K562 (cell line): ENCODE data around the gene HSPA5. TPM values are rescaled to one million over a fixed set of nuclear protein-coding genes. Genes with fewer than 3 reads are reported as not detected.

ENCODE experiments used
- CBFA2T2 ChIP-seq: fragments of 450-650 bp; conservative IDR thresholded peaks from 2 replicates; pipeline ENCODE4 v1.6.1; 2017; ENCODE audit warnings: mild to moderate bottlenecking
- DDX20 ChIP-seq: fragments of 450-650 bp; IDR thresholded peaks from 2 replicates; pipeline ENCODE4 v1.6.1; 2016; ENCODE audit warnings: missing genetic modification characterization, low read depth, mild to moderate bottlenecking, missing compliant biosample characterization, moderate library complexity
- DMBX1 ChIP-seq: fragments of 250-450 bp; sonication (Bioruptor Pico); IDR thresholded peaks from 2 replicates; pipeline ENCODE4 v1.8.0; 2022; ENCODE audit warnings: inconsistent platforms, mild to moderate bottlenecking, moderate library complexity, borderline replicate concordance
- GATAD2B ChIP-seq: fragments of 450-650 bp; IDR thresholded peaks from 2 replicates; pipeline ENCODE4 v1.6.1; 2017; ENCODE audit warnings: mild to moderate bottlenecking, borderline replicate concordance
- GTF3C2 ChIP-seq: IDR thresholded peaks from 3 replicates; pipeline ENCODE4 v1.6.1; 2011; ENCODE audit warnings: borderline replicate concordance, mild to moderate bottlenecking, moderate library complexity; ENCODE audit not compliant: insufficient read length; ENCODE audit errors: extremely low read depth
- HMGN3 ChIP-seq: IDR thresholded peaks from 2 replicates; pipeline ENCODE4 v1.6.1; 2011; ENCODE audit warnings: borderline replicate concordance, low read depth, mild to moderate bottlenecking, mixed read lengths, low read length; ENCODE audit not compliant: insufficient read length; ENCODE audit errors: extremely low read depth
- IRF1 ChIP-seq: sonication (generic); formaldehyde crosslinking; IDR thresholded peaks from 2 replicates; pipeline ENCODE4 v1.8.0; 2022; ENCODE audit warnings: missing genetic modification reagents, mild to moderate bottlenecking, borderline replicate concordance
- LCOR ChIP-seq: sonication (generic); formaldehyde crosslinking; IDR thresholded peaks from 2 replicates; pipeline ENCODE4 v1.8.0; 2022; ENCODE audit warnings: mild to moderate bottlenecking, missing genetic modification reagents
- LEF1 ChIP-seq: fragments of 450-650 bp; IDR thresholded peaks from 2 replicates; pipeline ENCODE4 v1.6.1; 2016; ENCODE audit warnings: mild to moderate bottlenecking
- NR2C1 ChIP-seq, 2 experiments: fragments of 450-650 bp; IDR thresholded peaks; 2 replicates each; pipeline ENCODE4 v1.6.1; 2017; ENCODE audit warnings: mild to moderate bottlenecking in 2 of 2, antibody characterized with exemption in 1 of 2, inconsistent platforms in 1 of 2, missing compliant biosample characterization in 1 of 2, missing genetic modification characterization in 1 of 2
- PML ChIP-seq: IDR thresholded peaks from 2 replicates; pipeline ENCODE4 v1.6.1; 2012; ENCODE audit warnings: low read length, inconsistent platforms
- RBM34 ChIP-seq: fragments of 200-400 bp; formaldehyde crosslinking; IDR thresholded peaks from 2 replicates; pipeline ENCODE4 v1.6.1; 2018; ENCODE audit warnings: low read length, borderline replicate concordance; ENCODE audit not compliant: insufficient read depth
- SLC30A9 ChIP-seq: fragments of 250-450 bp; sonication (Bioruptor Pico); IDR thresholded peaks from 2 replicates; pipeline ENCODE4 v1.8.0; 2022; ENCODE audit warnings: mild to moderate bottlenecking, moderate library complexity
- SUPT5H ChIP-seq: fragments of 450-650 bp; IDR thresholded peaks from 2 replicates; pipeline ENCODE4 v1.6.1; 2016
- TCFL5 ChIP-seq: fragments of 250-450 bp; sonication (Bioruptor Pico); conservative IDR thresholded peaks from 2 replicates; pipeline ENCODE4 v1.6.1; 2021; ENCODE audit warnings: mild to moderate bottlenecking, moderate library complexity, matching md5 sums
- TFAM ChIP-seq: fragments of 250-450 bp; sonication (Bioruptor Pico); conservative IDR thresholded peaks from 2 replicates; pipeline ENCODE4 v1.5.0; 2021; ENCODE audit warnings: mild to moderate bottlenecking, moderate library complexity
- TSHZ1 ChIP-seq: fragments of 250-450 bp; sonication (Bioruptor Pico); IDR thresholded peaks from 2 replicates; pipeline ENCODE4 v1.4.0; 2020; ENCODE audit warnings: mild to moderate bottlenecking, moderate library complexity
- USF2 ChIP-seq: sonication (generic); formaldehyde crosslinking; IDR thresholded peaks from 2 replicates; pipeline ENCODE4 v1.5.0; 2020; ENCODE audit warnings: missing genetic modification reagents
- XRCC4 ChIP-seq: IDR thresholded peaks from one replicate; pipeline ENCODE4 v1.6.1; 2011; ENCODE audit not compliant: insufficient read depth, insufficient read length; ENCODE audit errors: extremely low read depth
- YY1 ChIP-seq, 3 experiments: IDR thresholded peaks; 2 replicates each; pipeline ENCODE4 v1.6.1; 2011; ENCODE audit warnings: low read length in 2 of 3, mild to moderate bottlenecking in 2 of 3, moderate library complexity in 2 of 3, borderline replicate concordance in 1 of 3, control low read depth in 1 of 3, low read depth in 1 of 3; ENCODE audit not compliant: insufficient read depth in 3 of 3, insufficient replicate concordance in 2 of 3, control insufficient read depth in 1 of 3, insufficient read length in 1 of 3; ENCODE audit errors: extremely low read depth in 1 of 3
- polyA plus RNA-seq, 8 experiments: library from polyadenylated mRNA; depleted of rRNA in 4 of 8; stranded (reverse) in 5 of 8; unstranded in 3 of 8; fragments of >200 nt; fragmentation: Nextera tagmentation in 2 of 8; fragmentation: Illumina TruSeq in 1 of 8; extraction: Ambion mirVana in 2 of 8; extraction: Trizol in 1 of 8; gene quantifications; 2 replicates each; pipeline versions ENCODE4 v1.2.1 to v1.2.3, GENCODE V29; 2011 to 2014; ENCODE audit warnings: inconsistent platforms in 1 of 8, missing spikeins in 1 of 8
- total RNA-seq, 7 experiments: library from RNA; depleted of rRNA in 6 of 7; stranded (reverse); fragments of >200 nt in 6 of 7; fragmentation: Illumina TruSeq in 2 of 7; extraction: Trizol in 2 of 7; gene quantifications; 2 replicates each; pipeline versions ENCODE4 v1.2.1 to v1.2.3, GENCODE V29; 2011 to 2021; ENCODE audit warnings: low replicate concordance in 1 of 7

The HSPA5 gene
- total and polyA plus RNA-seq, 9 of the 15 experiments (the other 6 are each of a cell fraction or from before 2014, with no cell fraction given) = 48.0 to 265 (median 113) TPM

GRCh38 chr9:125246261-125246667 lies 5.1 kb upstream of the HSPA5 start (continued):
- TF ChIP-seq TSHZ1 (CRISPR knock-in tag) (no peak), SLC30A9 (CRISPR knock-in tag) (no peak), IRF1 (CRISPR knock-in tag) (no peak), YY1 (IDR thresholded peaks at IDR 0.05; ENCODE audit: borderline replicate concordance in 1 of 3, control insufficient read depth in 1 of 3, extremely low read depth in 1 of 3, insufficient read depth in 3 of 3, insufficient read length in 1 of 3, insufficient replicate concordance in 2 of 3, low read depth in 1 of 3, low read length in 2 of 3) (no peak), LEF1 (peak; percentile 65; the same call in 1 of the 2 replicates), XRCC4 (no peak), USF2 (CRISPR knock-in tag) (no peak), TCFL5 (no peak), LCOR (CRISPR knock-in tag) (no peak), DDX20 (tag) (no peak), CBFA2T2 (no peak), DMBX1 (CRISPR knock-in tag) (no peak; the same call in 1 of the 2 replicates), HMGN3 (no peak), GATAD2B (no peak), NR2C1 (IDR thresholded peaks at IDR 0.05) (no peak), NR2C1 (tag; IDR thresholded peaks at IDR 0.05) (0 out of 2 replicates have a peak, but pooled peaks have one; percentile 46), PML (no peak), SUPT5H (no peak), RBM34 (no peak), GTF3C2 (no peak), TFAM (CRISPR knock-in tag) (no peak)
